GM21381 (cell line): ENCODE results near the gene ZNF577.

Source experiments
- ATAC-seq: cut with Tn5 transposase; IDR thresholded peaks from one replicate; pipeline ENCODE4 v1.9.1; 2021; ENCODE audit warnings: mild to moderate bottlenecking, moderate library complexity; ENCODE audit not compliant: unreplicated experiment

The ZNF577 gene

GRCh38 chr19:51873097-51873496 lies 14.7 kb downstream of the ZNF577 start:
- ATAC-seq, result no peak

GRCh38 chr19:51861870-51862622 lies 25.7 kb downstream of the ZNF577 start:
- ATAC-seq, result no peak

GRCh38 chr19:51837145-51837544 lies 50.6 kb downstream of the ZNF577 start:
- ATAC-seq, result no peak

GRCh38 chr19:51830274-51830673 lies 57.5 kb downstream of the ZNF577 start:
- no peak for ATAC-seq

GRCh38 chr19:51824281-51825005 lies 63.3 kb downstream of the ZNF577 start:
- no peak for ATAC-seq

- no peak for ATAC-seq
These were observed 64.8 kb downstream of the ZNF577 start for GRCh38 chr19:51822946-51823345.

GRCh38 chr19:51822325-51822724 lies 65.4 kb downstream of the ZNF577 start:
- ATAC-seq, result no peak

- ATAC-seq, result no peak
These were observed 65.8 kb downstream of the ZNF577 start for GRCh38 chr19:51821921-51822320.

GRCh38 chr19:51821456-51821855 lies 66.3 kb downstream of the ZNF577 start:
- no peak for ATAC-seq
